HG02973 (cell line): ENCODE data around the gene KIR3DL3.
"Not testable (repeated sequence)": the region's sequence is repeated elsewhere in the genome, so short reads cannot be mapped to it uniquely, and the experiment has no call there.

Experiments
- ATAC-seq: cut with Tn5 transposase; IDR thresholded peaks from one replicate; pipeline ENCODE4 v1.9.1; 2021; ENCODE audit warnings: moderate library complexity; ENCODE audit not compliant: unreplicated experiment

KIR3DL3 gene

GRCh38 chr19:54724142-54724541, at the start of gene KIR3DL3:
Gene KIR3DL3 (plus strand): TSS chr19:54724442. CDS start chr19:54724497, 55 bp downstream.
- no peak for ATAC-seq

DNA sequence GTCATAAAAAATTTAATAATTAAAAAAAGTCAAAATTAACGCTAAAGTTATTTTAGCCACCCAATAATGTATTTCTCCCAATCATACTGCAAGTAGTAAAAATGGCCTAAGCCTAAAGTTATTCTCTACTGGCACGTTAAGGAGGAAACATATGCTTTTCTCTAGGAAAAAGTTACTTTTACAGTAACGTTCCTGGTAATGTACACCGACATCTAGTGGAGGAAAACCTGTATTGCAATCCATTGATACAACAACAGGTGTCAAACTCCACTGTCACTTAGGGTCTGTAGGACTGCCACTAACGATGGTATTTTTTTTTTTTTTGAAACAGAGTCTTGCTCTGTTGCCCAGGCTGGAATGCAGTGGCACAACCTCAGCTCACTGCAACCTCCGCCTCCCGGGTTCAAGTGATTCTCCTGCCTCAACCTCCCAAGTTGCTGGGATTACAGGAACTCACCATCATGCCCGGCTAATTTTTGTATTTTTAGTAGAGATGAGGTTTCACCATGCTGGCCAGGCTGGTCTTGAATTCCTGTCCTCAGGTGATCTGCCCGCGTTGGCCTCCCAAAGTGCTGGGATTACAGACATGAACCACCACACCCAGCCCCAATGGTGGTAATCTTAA, 47.9 kb upstream of the KIR3DL3 start:
- ATAC-seq = not testable (repeated sequence)

GRCh38 chr19:54677217-54677616, 47.0 kb upstream of the KIR3DL3 start:
- ATAC-seq = no peak

DNA sequence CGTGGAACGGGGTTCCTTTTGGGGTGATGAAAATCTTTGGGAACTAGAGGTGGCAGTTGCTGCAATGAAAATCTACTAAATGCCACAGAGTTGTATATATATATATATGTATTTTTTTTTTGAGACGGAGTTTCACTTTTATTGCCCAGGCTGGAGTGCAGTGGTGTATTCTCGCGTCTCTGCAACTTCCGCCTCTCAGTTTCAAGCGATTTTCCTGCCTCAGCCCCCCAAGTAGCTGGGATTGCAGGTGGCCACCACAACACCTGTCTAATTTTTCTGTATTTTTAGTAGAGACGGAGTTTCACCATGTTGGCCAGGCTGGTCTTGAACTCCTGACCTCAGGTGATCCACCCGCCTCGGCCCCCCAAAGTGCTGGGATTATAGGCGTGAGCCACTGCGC, 42.6 kb upstream of the KIR3DL3 start:
- ATAC-seq = not testable (repeated sequence)

GRCh38 chr19:54682306-54682856, 41.9 kb upstream of the KIR3DL3 start:
- ATAC-seq = no peak

GRCh38 chr19:54684527-54684926, 39.7 kb upstream of the KIR3DL3 start:
- no peak for ATAC-seq

DNA sequence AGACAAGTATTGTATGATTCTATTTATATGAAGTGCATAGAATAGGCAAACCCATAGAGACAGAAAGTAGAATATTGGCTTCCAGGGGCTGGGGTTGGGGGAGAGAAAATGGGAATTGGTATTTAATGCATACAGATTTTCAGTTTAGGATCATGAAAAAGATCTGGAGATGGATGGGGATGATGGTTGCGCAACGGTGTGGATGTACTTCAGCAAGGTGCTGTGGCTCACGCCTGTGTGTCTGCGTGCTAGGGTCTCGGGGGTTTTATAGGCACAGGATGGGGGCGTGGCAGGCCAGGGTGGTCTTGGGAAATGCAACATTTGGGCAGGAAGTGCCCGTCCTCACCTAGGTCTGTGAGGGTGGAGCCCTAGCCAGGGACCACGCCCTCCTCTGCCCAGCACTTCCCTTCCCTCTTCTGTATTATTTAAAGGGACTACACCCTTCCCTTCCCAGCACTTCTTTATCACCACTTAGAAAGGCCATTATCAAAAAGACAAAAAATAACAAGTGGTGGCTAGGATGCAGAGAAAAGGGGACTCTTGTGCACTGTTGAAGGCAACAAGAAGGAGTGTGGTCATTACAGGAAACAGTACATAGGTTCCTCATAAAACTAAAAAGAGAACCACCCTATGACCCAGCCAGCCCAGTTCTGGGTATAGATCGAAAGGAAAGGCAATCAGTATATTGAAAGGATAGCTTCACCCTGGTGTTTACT, 32.5 kb upstream of the KIR3DL3 start:
- ATAC-seq = no peak

DNA sequence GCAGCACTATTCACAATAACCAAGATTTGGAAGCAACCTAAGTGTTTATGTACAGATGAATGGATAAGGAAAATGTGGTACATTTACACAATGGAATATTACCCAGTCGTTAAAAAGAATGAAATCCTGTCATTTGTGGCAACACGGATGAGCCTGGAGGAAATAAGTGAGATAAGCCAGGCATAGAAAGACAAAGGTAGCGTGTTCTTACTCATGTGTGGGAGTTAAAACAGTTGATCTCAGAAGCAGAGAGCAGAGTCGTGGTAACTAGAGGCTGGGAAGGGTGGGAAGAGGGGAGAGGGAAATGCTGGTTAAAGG, 32.0 kb upstream of the KIR3DL3 start:
- no peak for ATAC-seq

- no peak for ATAC-seq
Measured at GRCh38 chr19:54694648-54695047, 29.6 kb upstream of the KIR3DL3 start.

DNA sequence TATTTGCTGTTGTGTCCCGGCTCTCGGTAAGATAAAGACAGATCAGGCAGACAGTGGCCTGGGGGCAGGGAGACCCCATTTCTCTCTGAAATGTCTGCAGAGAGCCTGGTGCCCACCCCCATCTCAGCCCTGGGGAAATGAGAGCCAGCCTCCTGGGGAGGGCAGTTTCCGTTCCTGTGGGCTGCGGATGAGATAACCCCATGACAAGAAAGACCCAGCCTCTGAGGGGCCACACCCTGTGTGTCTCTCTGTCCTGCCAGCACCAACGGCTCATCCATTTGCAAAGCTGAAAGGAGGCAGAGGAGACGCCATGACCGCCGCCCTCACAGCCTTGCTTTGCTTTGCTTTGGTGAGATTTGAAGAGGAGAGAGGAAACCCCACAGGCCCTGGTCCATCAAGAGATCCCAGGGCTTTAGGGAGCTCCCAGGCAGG, 28.1 kb upstream of the KIR3DL3 start:
- no peak for ATAC-seq

- no peak for ATAC-seq
Measured at GRCh38 chr19:54696766-54697165, 27.5 kb upstream of the KIR3DL3 start.

GRCh38 chr19:54697716-54698115, 26.5 kb upstream of the KIR3DL3 start:
- not testable (repeated sequence) for ATAC-seq

DNA sequence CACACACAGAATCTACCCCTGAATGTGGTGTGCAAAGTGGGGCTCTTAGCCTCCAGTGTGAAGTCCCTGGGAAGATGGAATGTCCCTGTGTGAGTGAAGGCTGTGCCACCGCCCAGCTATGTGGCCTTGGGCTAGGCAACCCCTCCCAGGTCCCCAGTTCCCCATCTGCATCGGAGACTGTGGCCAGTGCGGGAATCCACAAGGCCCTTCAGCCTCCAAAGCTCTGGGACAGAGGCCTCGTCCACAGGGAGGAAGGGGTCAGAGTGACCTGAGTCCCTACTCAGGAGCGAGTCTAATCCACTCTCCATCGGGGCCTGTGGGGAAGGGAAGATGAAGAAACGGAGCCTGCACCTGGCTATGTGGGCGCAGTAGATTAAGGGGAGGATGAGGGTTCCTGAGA, 19.3 kb upstream of the KIR3DL3 start:
- ATAC-seq = no peak

- no peak for ATAC-seq
Measured at GRCh38 chr19:54707962-54708361, 16.3 kb upstream of the KIR3DL3 start.

DNA sequence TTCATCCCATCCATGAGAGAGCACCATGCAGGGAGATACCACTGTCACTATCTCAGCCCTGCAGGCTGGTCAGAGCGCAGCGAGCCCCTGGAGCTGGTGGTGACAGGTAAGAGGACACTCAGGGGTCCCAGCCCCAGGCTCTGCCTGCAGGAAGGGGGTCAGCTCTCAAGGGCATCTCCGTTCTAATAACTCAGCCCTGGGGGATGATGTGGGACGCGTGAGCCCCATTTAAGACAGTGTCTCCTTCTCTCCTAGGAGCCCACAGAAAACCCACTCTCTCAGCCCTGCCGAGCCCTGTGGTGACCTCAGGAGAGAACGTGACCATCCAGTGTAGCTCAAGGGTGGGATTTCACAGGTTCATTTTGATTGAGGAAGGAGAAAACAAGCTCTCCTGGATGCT, 15.5 kb upstream of the KIR3DL3 start:
- ATAC-seq = no peak

DNA sequence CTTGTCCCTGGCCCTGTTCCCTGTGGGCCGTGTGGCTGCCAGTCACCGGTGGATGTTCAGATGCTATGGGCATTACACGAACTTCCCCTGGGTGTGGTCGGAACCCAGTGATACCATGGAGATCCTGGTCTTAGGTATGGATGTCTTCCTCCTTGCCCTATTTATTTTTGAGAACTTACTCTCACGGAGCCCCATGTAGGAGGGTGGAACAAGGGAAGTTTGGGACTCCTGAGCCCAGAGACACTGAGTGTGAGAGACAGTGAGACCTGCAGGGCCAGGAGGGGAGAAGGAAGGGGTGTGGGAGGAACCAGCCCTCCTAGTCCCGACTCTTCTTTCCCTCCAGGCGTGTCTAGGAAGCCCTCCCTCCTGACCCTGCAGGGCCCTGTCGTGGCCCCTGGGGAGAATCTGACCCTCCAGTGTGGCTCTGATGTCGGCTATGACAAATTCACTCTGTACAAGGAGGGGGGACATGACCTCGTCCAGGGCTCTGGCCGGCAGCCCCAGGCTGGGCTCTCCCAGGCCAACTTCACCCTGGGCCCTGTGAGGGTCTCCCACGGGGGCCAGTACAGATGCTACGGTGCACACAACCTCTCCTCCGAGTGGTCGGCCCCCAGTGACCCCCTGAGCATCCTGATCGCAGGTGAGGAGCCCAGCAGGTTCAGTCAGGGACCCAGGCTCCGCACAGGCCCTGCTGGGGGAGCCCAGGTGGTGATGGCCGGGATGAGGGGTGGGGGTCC, 14.9 kb upstream of the KIR3DL3 start:
- ATAC-seq = no peak

- not testable (repeated sequence) for ATAC-seq
Measured at GRCh38 chr19:54709956-54710355, 14.3 kb upstream of the KIR3DL3 start.

DNA sequence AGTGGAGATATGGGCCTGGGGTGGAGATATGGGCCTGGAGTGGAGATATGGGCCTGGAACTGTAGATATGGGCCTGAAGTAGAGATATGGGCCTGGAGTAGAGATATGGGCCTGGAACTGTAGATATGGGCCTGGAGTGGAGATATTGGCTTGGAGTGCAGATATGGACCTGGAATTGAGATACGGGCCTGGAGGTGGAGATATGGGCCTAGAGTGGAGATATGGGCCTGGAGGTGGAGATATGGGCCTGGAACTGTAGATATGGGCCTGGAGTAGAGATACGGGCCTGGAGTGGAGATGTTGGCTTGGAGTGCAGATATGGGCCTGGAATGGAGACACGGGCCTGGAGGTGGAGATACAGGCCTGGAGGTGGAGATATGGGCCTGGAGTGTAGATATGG, 402 bp downstream of the KIR3DL3 start:
- ATAC-seq = no peak

DNA sequence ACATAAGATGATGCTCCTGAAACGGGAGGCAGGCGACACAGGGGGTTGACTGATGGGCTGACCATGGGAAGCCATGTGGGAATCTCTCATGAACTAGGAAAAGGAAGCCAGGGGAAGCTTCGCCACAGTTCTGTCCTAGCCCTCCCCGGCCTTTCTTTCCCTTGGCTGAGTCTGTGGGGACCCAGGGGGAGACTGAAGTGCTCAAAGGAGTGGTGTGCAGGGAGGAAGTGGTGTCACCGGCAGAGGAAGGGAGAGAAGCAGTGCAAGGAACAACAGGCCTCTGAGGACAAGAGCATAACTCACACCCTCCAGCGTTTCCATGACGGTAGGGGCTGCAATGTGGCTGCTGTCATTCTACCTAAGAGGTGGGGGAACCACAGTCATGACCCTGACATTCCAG, 1.1 kb downstream of the KIR3DL3 start:
- no peak for ATAC-seq

- ATAC-seq = no peak
Measured at GRCh38 chr19:54727562-54727961, 3.3 kb downstream of the KIR3DL3 start.

GRCh38 chr19:54728167-54728566, 3.9 kb downstream of the KIR3DL3 start:
- ATAC-seq = no peak
